Anterior cingulate cortex (tissue), 58 donors: ENCODE measurements around the gene GREB1L.

Experiments
- DNase-seq, 58 donors: peaks; one replicate each; lab custom pipeline; 2025; lab: John Stamatoyannopoulos, UW

The GREB1L gene

DNA sequence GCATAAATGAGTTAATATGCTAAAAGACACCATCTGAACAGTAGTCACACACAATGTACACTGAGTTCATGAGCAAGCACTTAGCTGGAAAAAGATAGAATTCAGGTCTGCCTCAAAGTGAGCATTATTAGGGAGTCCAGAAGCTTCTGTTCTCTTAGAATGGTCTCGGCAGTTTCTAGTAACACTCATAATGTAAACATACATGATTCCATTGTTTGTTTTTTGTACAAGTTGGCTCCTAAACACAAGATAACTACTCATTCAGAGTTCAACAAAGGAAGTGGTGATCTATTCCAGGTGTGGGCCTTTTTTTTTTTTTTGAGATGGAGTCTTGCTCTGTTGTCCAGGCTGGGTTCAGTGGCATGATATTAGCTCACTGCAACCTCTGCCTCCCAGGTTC lies 292.3 kb downstream of the GREB1L start:
- DNase-seq: no peak

DNA sequence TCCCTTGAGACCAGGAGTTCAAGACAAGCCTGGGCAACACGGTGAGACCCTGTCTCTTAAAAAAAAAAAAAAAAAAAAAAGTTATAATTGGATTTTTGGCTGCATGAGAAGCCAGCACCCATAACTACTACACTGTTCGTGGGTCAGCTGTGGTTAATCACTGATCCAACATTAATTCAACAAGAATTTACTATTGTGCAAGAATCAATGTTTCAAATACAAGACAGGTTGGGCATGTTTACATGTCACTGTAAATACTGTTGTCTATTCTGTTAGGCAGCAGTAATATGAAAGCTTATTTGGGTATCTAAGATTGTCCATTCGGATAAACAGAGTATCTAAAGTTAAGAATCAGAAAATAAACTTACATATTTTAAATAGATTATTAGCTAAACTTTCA lies 296.2 kb downstream of the GREB1L start:
- DNase-seq: no peak

DNA sequence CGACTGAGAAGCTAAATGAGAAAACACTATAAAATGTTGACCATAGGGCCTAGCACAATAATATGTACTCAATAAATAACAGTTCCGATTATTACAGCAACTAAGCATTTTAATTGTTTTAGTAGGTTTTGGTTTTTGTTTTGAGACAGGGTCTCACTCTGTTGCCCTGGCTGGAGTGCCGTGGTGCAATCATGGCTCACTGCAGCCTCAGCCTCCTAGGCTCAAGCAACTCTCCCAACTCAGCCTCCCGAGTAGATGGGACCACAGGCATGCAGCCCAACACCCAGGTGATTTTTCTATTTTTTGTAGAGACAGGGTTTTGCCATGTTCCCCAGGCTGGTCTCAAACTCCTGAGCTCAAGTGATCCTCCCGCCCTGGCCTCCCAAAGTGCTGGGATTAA lies 304.4 kb downstream of the GREB1L start:
- DNase-seq: no peak

DNA sequence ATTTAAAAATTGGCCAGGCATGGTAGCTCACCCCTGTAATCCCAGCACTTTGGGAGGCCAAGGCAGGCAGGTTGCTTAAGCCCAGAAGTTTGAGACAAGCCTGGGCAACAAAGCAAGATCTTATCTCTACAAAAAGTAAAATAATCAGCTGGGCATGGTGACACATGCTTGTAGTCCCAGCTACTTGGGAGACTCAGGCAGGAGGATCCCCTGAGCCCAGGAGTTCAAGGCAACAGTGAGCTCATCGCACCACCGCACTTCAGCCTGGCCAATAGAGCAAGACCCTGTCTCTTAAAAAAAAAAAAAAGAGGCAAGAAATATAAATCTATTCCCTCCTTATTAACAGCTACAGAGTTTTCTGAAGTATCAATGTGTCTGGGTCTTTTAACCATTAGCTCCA lies 306.6 kb downstream of the GREB1L start:
- DNase-seq: no peak

DNA sequence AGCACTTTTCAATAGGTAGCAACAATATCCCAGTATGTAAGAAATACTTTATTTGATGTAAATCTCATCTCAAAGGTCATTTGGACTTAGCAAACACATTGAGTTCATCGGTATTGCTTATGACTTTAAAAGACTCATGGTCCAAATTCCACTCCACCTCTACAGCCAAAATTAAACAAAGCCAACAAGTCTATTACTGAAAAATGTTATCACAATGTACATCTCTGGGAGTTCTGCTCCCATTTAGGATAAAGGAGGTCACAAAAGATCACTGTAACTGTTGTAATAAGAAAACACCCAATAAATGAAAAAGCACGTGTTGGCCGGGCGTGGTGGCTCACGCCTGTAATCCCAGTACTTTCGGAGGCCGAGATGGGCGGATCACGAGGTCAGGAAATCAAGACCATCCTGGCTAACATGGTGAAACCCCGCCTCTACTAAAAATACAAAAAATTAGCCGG lies 308.5 kb downstream of the GREB1L start:
- DNase-seq: no peak

DNA sequence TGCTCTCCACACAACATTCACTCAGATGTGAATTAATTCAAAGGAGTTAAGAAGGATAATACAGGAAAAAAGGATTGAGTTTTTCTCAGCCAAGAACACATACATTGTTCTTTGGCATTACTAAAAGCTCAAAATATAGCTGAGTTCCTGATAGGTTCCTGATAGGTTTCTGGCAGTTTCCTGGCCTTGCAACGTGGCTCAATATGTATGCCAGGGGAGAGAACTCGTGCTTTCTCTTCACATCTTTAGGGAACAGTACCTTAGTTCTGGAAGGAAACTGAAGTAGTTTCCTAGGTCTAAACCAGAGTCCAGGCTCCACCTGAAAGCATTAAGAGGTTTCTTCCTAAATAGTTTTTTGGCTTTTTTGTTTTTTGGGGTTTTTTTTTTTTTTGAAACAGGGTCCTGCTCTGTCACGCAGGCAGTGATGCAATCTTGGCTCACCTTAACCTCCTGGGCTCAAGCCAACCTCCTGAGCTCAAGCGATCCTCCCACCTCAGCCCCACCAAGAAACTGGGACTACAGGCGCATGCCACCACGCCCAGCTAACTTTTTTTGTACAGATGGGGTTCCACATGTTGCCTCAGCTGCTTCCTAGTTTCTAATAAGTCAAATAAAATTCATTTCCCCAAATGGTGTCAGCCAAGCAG lies 315.7 kb downstream of the GREB1L start:
- no peak for DNase-seq

DNA sequence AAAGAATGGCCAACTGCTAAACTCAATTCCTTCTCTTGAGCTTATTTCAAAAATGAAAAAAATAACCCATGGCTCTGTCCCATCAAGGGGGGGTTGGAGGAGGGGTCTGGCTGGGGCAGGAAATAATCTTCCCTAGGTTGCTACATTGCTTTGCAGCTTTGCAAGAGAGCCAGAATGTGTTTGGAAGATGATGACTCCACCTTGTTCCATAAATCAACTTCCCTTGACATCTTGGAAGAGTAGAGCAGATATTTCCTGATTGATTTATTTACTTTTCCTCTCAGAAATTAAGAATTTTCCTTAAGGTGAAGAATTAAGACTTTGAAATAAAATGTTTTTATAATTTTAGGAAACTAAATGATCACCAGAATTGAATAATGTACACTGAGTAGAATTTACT lies 317.2 kb downstream of the GREB1L start:
- DNase-seq: no peak

DNA sequence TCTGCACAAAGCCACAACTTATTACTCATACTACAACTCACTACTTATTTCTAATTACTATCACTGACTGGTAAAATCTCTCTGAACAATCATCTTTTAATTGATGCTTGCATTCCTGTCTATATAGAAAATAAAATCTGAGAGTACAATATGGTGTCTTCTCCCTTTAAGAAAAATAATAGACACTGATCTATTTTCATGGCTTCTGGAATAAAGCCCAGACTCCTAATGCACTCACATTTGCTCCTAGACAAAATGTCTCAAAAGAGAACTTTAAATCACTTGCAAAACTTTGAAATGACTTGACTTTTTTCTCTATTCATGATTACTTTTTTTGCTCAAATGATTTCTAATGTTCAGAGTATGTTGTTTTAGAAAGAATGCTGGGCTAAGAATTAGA lies 329.7 kb downstream of the GREB1L start:
- no peak for DNase-seq
